Smooth muscle cell (in vitro differentiated cells): ENCODE data around the gene TENM3. TPM values are rescaled to one million over a fixed set of nuclear protein-coding genes. Genes with fewer than 3 reads are reported as not detected.

ENCODE experiments used
- DNase-seq: peaks from one replicate; lab custom pipeline; 2025; ENCODE audit not compliant: unreplicated experiment; lab: John Stamatoyannopoulos, UW
- H2AFZ ChIP-seq: fragments of 200-600 bp; sonication (generic); 2 replicates; pipeline ENCODE4 v1.6.0; 2016; ENCODE audit warnings: antibody characterized with exemption, low read depth, mild to moderate bottlenecking
- H3F3A ChIP-seq: fragments of 200-600 bp; sonication (generic); 2 replicates; pipeline ENCODE4 v1.6.0; 2017; ENCODE audit warnings: antibody characterized with exemption, low read depth
- H3K27ac ChIP-seq: fragments of 200-600 bp; sonication (generic); 2 replicates; pipeline ENCODE4 v1.5.1; 2016; ENCODE audit warnings: low read depth, mild to moderate bottlenecking
- H3K27me3 ChIP-seq: fragments of 200-600 bp; sonication (generic); 2 replicates; pipeline ENCODE4 v1.6.1; 2016; ENCODE audit warnings: low read depth, mild to moderate bottlenecking
- H3K36me3 ChIP-seq: fragments of 200-600 bp; sonication (generic); 2 replicates; pipeline ENCODE4 v1.5.1; 2016; ENCODE audit warnings: low read depth
- H3K4me1 ChIP-seq: fragments of 200-600 bp; sonication (generic); 2 replicates; pipeline ENCODE4 v1.5.1; 2016; ENCODE audit warnings: low read depth
- H3K4me2 ChIP-seq: fragments of 200-600 bp; sonication (generic); 2 replicates; pipeline ENCODE4 v1.6.0; 2016; ENCODE audit warnings: mild to moderate bottlenecking
- H3K4me3 ChIP-seq: fragments of 200-600 bp; sonication (generic); 2 replicates; pipeline ENCODE4 v1.5.1; 2016; ENCODE audit warnings: mild to moderate bottlenecking
- H3K79me2 ChIP-seq: fragments of 200-600 bp; sonication (generic); 2 replicates; pipeline ENCODE4 v1.6.0; 2016; ENCODE audit warnings: low read depth, mild to moderate bottlenecking
- H3K9ac ChIP-seq: fragments of 200-600 bp; sonication (generic); 2 replicates; pipeline ENCODE4 v1.6.0; 2016; ENCODE audit warnings: low read depth
- H3K9me3 ChIP-seq: fragments of 200-600 bp; sonication (generic); replicated peaks from 2 replicates; pipeline ENCODE4 v1.5.1; 2016; ENCODE audit warnings: low read depth
- H4K20me1 ChIP-seq: fragments of 200-600 bp; sonication (generic); 2 replicates; pipeline ENCODE4 v1.6.0; 2016; ENCODE audit warnings: low read depth
- CTCF ChIP-seq: fragments of 200-600 bp; sonication (generic); IDR thresholded peaks from 2 replicates; pipeline ENCODE4 v1.5.1; 2017; ENCODE audit warnings: borderline replicate concordance, mild to moderate bottlenecking, antibody characterized with exemption; ENCODE audit not compliant: insufficient read depth, poor library complexity, severe bottlenecking
- WGBS: methylation state at CpG from one replicate; pipeline ENCODE4 v1.1.7; 2016; ENCODE audit warnings: low lambda C conversion rate; 5-methylcytosine and 5-hydroxymethylcytosine counted together
- polyA plus RNA-seq: library from polyadenylated mRNA; unstranded; fragments of >200 nt; fragmentation: Nextera tagmentation; extraction: Ambion mirVana; gene quantifications from 2 replicates; pipeline ENCODE4 v1.2.1, GENCODE V29; 2016
- total RNA-seq: library from RNA; depleted of rRNA; stranded (reverse); fragments of >200 nt; gene quantifications from 2 replicates; pipeline ENCODE4 v1.2.3, GENCODE V29; 2014

TENM3 gene
- total and polyA plus RNA-seq, 2 experiments from 2014 or later, result 46.9 to 295 TPM

DNA sequence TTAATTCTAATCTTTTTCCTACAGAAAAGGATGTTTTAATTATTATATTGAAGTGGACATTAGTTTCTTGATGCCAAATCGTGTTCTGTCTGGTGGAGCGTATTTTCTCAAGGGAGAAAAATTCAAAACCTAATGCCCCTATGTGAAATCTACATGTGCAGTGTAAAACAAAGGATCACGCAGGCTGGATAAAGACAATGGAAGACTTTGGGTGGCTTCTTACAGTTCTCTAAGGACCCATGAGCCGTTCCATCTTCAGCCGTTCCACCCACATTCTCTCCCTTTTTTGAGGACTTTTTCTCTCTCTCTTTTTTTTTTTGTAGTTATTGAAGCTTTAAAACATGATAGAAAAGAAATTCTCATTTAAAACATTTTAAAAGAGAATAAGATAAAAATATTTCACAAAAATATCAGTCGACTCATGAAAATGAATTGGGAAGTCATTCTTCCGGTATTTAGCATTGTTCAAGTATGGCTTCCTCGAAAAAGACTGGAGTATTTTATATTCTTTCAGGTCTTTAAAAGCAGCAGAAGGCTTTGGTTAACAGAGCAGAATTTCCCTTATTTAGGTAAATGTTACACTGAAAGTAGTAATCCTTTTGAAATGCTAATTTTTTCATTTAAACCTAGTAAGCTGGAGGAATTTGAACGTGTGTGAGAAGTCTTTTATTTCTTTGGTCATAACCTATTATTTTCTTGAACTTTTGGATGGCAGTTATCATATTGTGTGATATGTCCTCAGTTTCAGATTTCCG, 11.0 kb downstream of the TENM3 start:
- peaks cover 90% of the 10 kb centered on the region for H3K79me2 ChIP-seq
- H3K9ac ChIP-seq, result no peak overlapping the region
- peaks cover 55% of the 10 kb centered on the region for H3K4me1 ChIP-seq
- DNase-seq, result no peak
- no peak overlapping the region for H3K4me3 ChIP-seq
- H3K9me3 ChIP-seq, result no peaks in the 10 kb centered on the region
- H3K27me3 ChIP-seq, result no peaks in the 10 kb centered on the region
- peaks cover 15% of the 10 kb centered on the region for H3F3A ChIP-seq
- no peak for TF ChIP-seq CTCF
- WGBS, result 86% methylated on average over 10 of the region's 10 CpGs
- H3K36me3 ChIP-seq, result no peaks in the 10 kb centered on the region
- no peak overlapping the region for H2AFZ ChIP-seq
- no peaks in the 10 kb centered on the region for H4K20me1 ChIP-seq
- H3K27ac ChIP-seq, result no peak overlapping the region
- H3K4me2 ChIP-seq, result no peak overlapping the region

- 76% methylated on average over 8 of the region's 8 CpGs for WGBS
- Histone ChIP-seq H3K9me3 (no peaks in the 10 kb centered on the region), H3K4me3 (no peak overlapping the region), H3K36me3 (peaks cover 5% of the 10 kb centered on the region), H3K79me2 (peaks cover 96% of the 10 kb centered on the region), H3K4me2 (no peak overlapping the region), H3F3A (peaks cover 12% of the 10 kb centered on the region), H2AFZ (no peak overlapping the region), H3K27ac (no peak overlapping the region), H4K20me1 (no peaks in the 10 kb centered on the region), H3K27me3 (no peaks in the 10 kb centered on the region), H3K9ac (no peak overlapping the region), H3K4me1 (peaks cover 55% of the 10 kb centered on the region)
- no peak for TF ChIP-seq CTCF
- no peak for DNase-seq
Observed at GRCh38 chr4:182255441-182256190, 12.4 kb downstream of the TENM3 start.

DNA sequence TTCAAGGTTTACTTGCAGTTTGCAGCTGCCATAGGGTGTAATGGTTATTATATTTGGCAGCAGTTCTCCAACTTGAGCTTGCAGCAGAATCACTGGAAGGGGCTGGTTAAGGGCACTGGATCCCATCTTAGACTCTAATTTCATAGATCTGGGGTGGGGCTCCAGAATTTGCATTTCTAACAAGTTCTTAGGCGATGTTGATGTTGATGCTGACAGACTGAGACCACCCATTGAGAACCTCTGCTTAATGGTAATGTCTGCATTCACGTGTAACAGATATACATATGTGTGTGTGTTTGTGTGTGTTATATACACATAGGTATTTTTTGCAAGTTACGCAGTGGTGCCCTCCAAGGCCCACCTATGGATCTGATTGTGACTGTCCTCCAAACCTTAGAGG, 13.8 kb downstream of the TENM3 start:
- no peak overlapping the region for H3K4me3 ChIP-seq
- H3K9me3 ChIP-seq, result no peaks in the 10 kb centered on the region
- peaks cover 55% of the 10 kb centered on the region for H3K4me1 ChIP-seq

More for the DNA sequence above, 13.8 kb downstream of the TENM3 start:
- Histone ChIP-seq H3K4me2 (no peak overlapping the region), H3F3A (peaks cover 10% of the 10 kb centered on the region), H3K9ac (no peak overlapping the region), H3K79me2 (peaks cover 86% of the 10 kb centered on the region), H3K27ac (no peak overlapping the region), H3K36me3 (peaks cover 5% of the 10 kb centered on the region), H3K27me3 (no peaks in the 10 kb centered on the region), H4K20me1 (no peaks in the 10 kb centered on the region), H2AFZ (no peak overlapping the region)
- no peak for TF ChIP-seq CTCF
- no peak for DNase-seq
- 86% methylated on average over 3 of the region's 3 CpGs for WGBS
